ENCODE results near the gene PLEKHA8. TPM values are rescaled to one million over a fixed set of nuclear protein-coding genes. Genes with fewer than 3 reads are reported as not detected.

Gene PLEKHA8
- total and polyA plus RNA-seq, 2 of the 8 experiments (the other 6 are each of a cell fraction or from before 2014, with no cell fraction given) = 10.7 to 44.0 TPM

DNA sequence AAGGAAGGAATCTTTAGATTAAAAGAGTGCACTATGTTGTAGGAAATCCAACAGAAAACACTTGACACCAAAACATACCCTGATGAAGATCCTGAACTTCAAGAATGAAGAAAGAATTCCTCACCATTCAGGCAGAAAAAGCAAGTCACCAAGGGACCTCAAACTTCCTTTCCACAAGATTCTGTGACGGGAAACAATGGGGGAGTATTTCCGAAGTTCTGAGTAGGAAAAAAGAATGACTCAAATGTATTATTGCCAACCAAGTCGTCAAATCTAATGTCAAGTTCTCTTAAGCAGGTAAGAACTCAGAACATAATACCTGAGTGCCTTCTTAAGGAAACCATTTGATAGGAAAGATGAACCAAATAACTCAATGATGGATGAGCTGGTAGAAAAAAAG is 61.9 kb downstream of the PLEKHA8 start:
- no peak overlapping the region for H3K14ac ChIP-seq (ENCODE audit: insufficient read length)
- no peak overlapping the region for H4K8ac ChIP-seq (ENCODE audit: extremely low read depth, insufficient read depth, low read length)
- no peak overlapping the region for H2BK5ac ChIP-seq (ENCODE audit: low read depth, low read length)
- H3K23ac ChIP-seq (ENCODE audit: insufficient read length) = no peak overlapping the region
- H4K5ac ChIP-seq (ENCODE audit: insufficient read length, low read depth, low read length) = no peak overlapping the region
- H3K18ac ChIP-seq (ENCODE audit: extremely low read depth, low read length) = no peak overlapping the region
- no peak overlapping the region for H3K27ac ChIP-seq (ENCODE audit: low read depth, low read length)
- no peak overlapping the region for H3K4ac ChIP-seq (replicated peaks; ENCODE audit: insufficient read length, low read depth, low read length)
- H2AK5ac ChIP-seq (ENCODE audit: low read depth, low read length) = no peak overlapping the region
- no peak overlapping the region for H2BK15ac ChIP-seq (ENCODE audit: low read length)
- CTCF ChIA-PET (ENCODE audit: partially characterized antibody) = interaction anchor here (0.5 to 1.6 kb wide), 2 partner anchors 15 to 667 kb away, joined by 3 read pairs; no protein-coding TSS in a partner anchor
- H3K4me2 ChIP-seq (ENCODE audit: insufficient read depth in 1 of 2, low read depth in 2 of 2, low read length in 2 of 2) = no peak overlapping the region
- no peak overlapping the region for H3K4me3 ChIP-seq (ENCODE audit: extremely low read depth in 1 of 4, insufficient read depth in 2 of 4, low read depth in 3 of 4, low read length in 4 of 4)
- WGBS, 2 experiments (ENCODE audit: extremely low coverage in 1 of 2, insufficient coverage in 1 of 2, insufficient read length in 1 of 2, insufficient replicate concordance in 2 of 2, low coverage in 1 of 2, low lambda C conversion rate in 2 of 2, missing lambda C conversion rate in 1 of 2) = 85% methylated on average over 3 of the region's 3 CpGs; no CpG with 5 or more reads in 1 of the 2 experiments
- no peak overlapping the region for H3K9ac ChIP-seq (replicated peaks in 1 of 4; ENCODE audit: extremely low read depth in 1 of 4, low read depth in 3 of 4, low read length in 3 of 4)
- H3K56ac ChIP-seq (replicated peaks; ENCODE audit: insufficient read length, low read depth, low read length) = no peak overlapping the region
- POLR2A ChIA-PET (ENCODE audit: partially characterized antibody) = no interaction called here
- peaks cover 0 to 3% (median 0%) of the 10 kb centered on the region in 4 experiments; a peak in 1 of 7 replicates for H3K4me1 ChIP-seq (replicated peaks in 1 of 4; ENCODE audit: control insufficient read depth in 3 of 4, insufficient read depth in 4 of 4, low read length in 3 of 4)
- no peak overlapping the region for H2BK120ac ChIP-seq (replicated peaks; ENCODE audit: low read depth, low read length)
- no peaks in the 10 kb centered on the region; a peak in 1 of 8 replicates for H3K36me3 ChIP-seq (ENCODE audit: control insufficient read depth in 2 of 4, insufficient read depth in 4 of 4, low read length in 3 of 4)
- FAIRE-seq (no peak), DNase-seq (ENCODE audit: low read depth in 1 of 2, low spot score in 2 of 2) (no peak)
- no peak overlapping the region for H2BK20ac ChIP-seq (ENCODE audit: low read length)
- no peaks in the 10 kb centered on the region for H3K23me2 ChIP-seq (ENCODE audit: low read depth, low read length)
- no peaks in the 10 kb centered on the region; the same call in 1 of the 2 replicates for H3K79me1 ChIP-seq (ENCODE audit: low read depth, low read length)
- H4K20me1 ChIP-seq (replicated peaks in 1 of 2; ENCODE audit: control insufficient read depth in 1 of 2, insufficient read depth in 2 of 2, low read length in 2 of 2) = peaks cover 0 to 3% of the 10 kb centered on the region in 2 experiments
- no peaks in the 10 kb centered on the region for H3K27me3 ChIP-seq (replicated peaks in 1 of 4; ENCODE audit: control insufficient read depth in 3 of 4, extremely low read depth in 1 of 4, insufficient read depth in 3 of 4, low read length in 3 of 4)
- H3K9me3 ChIP-seq (ENCODE audit: insufficient read depth in 2 of 2, low read depth in 1 of 2, low read length in 1 of 2) = no peaks in the 10 kb centered on the region; a peak in 1 of 4 replicates
- H4K91ac ChIP-seq (replicated peaks; ENCODE audit: insufficient read length, low read length) = no peak overlapping the region
- no peak overlapping the region for H2BK12ac ChIP-seq (ENCODE audit: low read depth, low read length)
- no peak overlapping the region for H2AFZ ChIP-seq (ENCODE audit: low read length)
- no peaks in the 10 kb centered on the region for H3K79me2 ChIP-seq (ENCODE audit: control insufficient read depth in 1 of 2, insufficient read depth in 2 of 2, low read length in 2 of 2)
- no peak for TF ChIP-seq NRF1 (IDR thresholded peaks at IDR 0.05; ENCODE audit: low read depth, low read length)
- TF ChIP-seq, protein P1, sequence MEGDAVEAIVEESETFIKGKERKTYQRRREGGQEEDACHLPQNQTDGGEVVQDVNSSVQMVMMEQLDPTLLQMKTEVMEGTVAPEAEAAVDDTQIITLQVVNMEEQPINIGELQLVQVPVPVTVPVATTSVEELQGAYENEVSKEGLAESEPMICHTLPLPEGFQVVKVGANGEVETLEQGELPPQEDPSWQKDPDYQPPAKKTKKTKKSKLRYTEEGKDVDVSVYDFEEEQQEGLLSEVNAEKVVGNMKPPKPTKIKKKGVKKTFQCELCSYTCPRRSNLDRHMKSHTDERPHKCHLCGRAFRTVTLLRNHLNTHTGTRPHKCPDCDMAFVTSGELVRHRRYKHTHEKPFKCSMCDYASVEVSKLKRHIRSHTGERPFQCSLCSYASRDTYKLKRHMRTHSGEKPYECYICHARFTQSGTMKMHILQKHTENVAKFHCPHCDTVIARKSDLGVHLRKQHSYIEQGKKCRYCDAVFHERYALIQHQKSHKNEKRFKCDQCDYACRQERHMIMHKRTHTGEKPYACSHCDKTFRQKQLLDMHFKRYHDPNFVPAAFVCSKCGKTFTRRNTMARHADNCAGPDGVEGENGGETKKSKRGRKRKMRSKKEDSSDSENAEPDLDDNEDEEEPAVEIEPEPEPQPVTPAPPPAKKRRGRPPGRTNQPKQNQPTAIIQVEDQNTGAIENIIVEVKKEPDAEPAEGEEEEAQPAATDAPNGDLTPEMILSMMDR (IDR thresholded peaks at IDR 0.05; ENCODE audit: control extremely low read depth in 1 of 3, insufficient read depth in 1 of 3, low read depth in 1 of 3, low read length in 3 of 3) = no peak
- TF ChIP-seq CREB1 (IDR thresholded peaks at IDR 0.05) = no peak
- no peak for TF ChIP-seq TAF7 (optimal IDR thresholded peaks at IDR 0.05; ENCODE audit: borderline replicate concordance, low read depth, low read length)
- TF ChIP-seq POU5F1 (IDR thresholded peaks at IDR 0.05; ENCODE audit: low read depth, low read length) = no peak
- TF ChIP-seq SIX5 (IDR thresholded peaks at IDR 0.05; ENCODE audit: low read depth, low read length) = no peak
- TF ChIP-seq MAFK (IDR thresholded peaks at IDR 0.05; ENCODE audit: low read depth, low read length) = no peak
- no peak for TF ChIP-seq CHD1 (IDR thresholded peaks at IDR 0.05; ENCODE audit: low read depth, low read length)
- no peak for TF ChIP-seq EGR1 (IDR thresholded peaks at IDR 0.05; ENCODE audit: borderline replicate concordance, low read depth, low read length)
- TF ChIP-seq JUN (IDR thresholded peaks at IDR 0.05; ENCODE audit: low read depth, low read length) = no peak
- TF ChIP-seq CBX5 (IDR thresholded peaks at IDR 0.05; ENCODE audit: low read depth, low read length) = no peak
- no peak for TF ChIP-seq BRCA1 (IDR thresholded peaks at IDR 0.05; ENCODE audit: low read depth, low read length)
